GM19099 (cell line): ENCODE data around the gene CACNA1E.
A peak's percentile ranks its signal among the peaks of the same experiment; 100 is the strongest.

Experiments used
- POLR2A ChIP-seq: IDR thresholded peaks from 3 replicates; pipeline ENCODE4 v1.6.1; 2011; ENCODE audit warnings: low read depth; ENCODE audit not compliant: insufficient read length; ENCODE audit errors: extremely low read depth

Gene CACNA1E

DNA sequence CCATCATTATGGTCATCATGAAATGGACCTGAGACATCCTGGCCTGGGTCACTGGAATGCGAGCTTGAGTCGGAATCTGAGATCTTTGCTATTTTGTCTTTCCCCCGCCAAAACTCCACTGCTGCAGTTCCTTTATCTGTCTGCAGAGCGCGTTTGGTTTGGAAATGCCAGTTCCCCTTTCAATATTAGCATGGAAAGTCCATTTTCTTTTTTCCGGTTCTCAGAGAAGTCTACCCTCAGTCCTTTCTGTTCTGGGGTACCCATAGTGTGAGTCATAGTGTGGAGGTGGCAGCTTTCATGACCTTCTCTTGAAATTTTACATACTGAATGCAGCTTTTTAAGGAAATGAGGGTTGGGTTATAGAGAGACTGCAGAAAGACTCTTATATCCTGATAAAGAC lies 14.6 kb downstream of the CACNA1E start:
- TF ChIP-seq POLR2A = no peak

DNA sequence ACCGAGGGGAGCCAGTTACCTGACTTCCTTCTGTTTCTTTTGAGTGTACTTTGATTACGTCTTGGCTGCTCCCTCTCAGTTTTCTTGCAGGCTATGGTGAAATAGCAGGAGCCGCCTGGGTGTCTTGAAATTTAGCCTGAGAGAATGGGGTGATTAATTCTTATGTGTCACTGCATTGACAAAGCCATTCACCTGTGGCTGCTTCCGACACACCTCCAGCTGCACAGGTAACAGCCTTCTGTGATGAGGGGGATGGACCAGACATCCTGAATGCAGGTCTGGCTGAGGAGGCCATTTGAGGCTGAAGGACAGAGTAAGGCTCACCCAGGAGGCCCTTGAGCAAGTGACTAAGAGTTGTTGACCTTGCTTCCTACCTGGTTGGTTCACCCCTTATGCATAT lies 16.5 kb downstream of the CACNA1E start:
- no peak for TF ChIP-seq POLR2A

DNA sequence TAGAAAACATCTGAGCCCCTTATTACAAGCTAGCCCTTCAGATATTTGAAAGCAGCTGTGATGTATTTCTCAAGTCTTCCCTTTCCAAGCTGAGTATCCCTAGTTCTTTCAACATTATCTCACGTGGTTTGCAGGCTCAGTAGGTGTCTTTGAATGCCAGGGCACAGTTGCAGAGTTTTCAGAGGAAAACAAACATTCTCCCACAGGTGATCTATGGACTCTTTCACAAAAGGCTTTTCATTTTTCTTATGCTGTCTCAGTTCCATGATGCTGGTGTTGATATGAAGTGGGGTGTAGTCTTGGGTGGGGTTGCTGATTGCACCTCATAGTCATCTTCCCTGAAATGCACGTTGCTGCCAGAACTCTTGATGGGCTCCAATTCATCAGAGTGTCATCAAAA lies 17.3 kb downstream of the CACNA1E start:
- TF ChIP-seq POLR2A = no peak

DNA sequence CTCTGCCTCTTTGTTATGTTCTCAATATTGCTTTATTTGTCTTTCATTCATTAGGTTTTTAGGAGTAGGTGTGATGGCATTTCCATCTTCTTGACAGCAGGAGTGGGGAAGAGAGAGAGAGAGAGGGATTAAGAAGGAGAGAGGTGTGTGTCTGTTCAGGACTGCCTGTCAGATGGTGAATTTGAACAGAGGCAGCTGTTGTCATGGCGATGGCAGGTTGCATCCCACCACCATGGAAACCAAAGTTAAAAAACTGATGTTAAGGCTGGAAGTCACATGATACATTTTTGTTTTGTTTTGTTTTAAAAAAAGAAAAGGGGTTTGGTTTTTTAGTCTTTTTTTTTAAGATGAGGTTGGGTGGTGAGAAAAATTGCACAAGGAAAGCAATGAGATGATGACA lies 18.3 kb downstream of the CACNA1E start:
- TF ChIP-seq POLR2A = no peak

DNA sequence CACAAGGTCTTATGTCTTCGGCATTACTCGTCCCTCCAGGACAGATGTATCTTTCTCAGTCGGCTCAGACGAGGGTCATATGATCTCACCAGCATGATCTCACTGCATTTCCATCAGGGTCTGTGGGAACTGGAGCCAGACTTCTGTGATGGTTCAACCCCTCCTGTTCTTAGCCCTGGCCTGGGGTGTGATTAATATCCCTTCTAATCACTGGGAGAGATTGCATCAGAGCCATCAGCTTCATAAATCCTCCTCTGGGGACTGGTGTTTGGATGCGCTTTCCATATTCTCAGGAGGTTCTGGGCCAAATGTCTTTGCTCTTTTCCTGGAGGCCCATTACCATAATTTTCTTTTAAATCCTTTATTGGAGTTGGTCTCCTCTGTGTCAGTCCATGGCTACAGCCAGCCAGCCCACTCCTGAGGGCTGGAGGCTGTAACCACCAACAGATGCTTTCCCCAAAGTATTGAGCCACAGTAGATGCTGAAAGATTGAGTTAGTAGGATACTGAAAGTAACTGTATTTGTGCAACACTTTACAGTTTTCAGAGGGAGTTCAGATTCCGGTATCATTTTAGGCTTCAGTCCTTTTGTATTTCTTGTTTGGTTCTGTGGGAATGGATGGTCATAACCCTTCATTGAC lies 20.0 kb downstream of the CACNA1E start:
- TF ChIP-seq POLR2A = no peak

DNA sequence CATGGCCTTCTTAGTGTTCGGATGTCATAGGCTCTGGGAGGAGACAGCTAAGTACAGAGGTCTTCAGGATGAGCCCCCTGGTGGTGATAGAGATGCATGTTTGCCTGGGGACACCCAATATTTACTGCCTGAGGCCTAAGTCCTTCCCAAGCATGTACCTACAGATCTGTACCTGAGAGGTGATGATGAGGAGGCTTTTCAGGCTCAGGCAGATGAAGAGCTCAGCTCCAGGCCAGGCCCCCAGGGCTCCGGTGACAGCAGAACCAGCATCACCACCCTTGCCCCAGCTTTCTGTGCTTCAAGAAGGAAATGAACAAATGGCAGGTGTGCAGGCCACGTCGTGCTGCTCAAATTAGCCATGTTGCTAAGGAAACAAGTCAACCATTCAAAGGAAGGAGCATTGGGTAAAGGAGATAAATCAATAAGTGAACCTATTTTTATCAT lies 21.1 kb downstream of the CACNA1E start:
- TF ChIP-seq POLR2A = peak; percentile 41

DNA sequence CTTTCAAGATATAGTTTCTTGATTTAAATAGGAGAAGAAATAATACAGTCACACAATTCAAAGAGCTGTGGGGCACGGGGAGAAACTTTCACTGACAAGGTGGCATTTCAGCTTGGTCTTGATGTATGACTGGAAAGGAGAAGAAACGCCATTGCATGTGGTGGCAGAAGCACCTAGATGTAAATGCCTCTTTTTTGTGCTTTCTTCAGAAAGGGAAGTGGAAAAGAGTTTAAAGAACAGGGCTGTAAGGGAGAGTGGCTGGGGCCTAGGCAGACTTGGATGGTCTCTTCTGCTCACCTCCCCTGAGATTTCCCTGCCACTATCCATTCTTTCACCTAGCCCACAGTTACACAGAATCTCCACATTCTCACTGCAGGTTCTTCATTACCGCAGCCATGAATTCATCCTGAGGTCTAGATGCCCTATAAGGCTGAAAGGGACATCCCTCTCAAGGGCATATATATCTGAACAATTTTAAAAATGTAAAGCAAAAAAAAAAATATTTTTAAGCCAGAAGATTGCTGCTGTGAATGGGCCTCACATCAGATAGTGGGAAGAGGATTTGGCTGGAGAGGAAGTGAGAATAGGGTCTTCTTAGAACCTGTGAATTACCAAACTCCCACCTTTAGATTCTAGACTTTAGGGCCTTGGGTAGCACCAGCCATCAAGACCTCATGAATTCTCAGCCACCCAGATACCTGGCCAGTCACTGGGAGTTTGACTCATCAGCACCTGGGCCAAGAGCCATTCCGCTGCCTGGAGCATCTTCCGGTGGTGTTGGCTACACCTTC lies 23.4 kb downstream of the CACNA1E start:
- no peak for TF ChIP-seq POLR2A

DNA sequence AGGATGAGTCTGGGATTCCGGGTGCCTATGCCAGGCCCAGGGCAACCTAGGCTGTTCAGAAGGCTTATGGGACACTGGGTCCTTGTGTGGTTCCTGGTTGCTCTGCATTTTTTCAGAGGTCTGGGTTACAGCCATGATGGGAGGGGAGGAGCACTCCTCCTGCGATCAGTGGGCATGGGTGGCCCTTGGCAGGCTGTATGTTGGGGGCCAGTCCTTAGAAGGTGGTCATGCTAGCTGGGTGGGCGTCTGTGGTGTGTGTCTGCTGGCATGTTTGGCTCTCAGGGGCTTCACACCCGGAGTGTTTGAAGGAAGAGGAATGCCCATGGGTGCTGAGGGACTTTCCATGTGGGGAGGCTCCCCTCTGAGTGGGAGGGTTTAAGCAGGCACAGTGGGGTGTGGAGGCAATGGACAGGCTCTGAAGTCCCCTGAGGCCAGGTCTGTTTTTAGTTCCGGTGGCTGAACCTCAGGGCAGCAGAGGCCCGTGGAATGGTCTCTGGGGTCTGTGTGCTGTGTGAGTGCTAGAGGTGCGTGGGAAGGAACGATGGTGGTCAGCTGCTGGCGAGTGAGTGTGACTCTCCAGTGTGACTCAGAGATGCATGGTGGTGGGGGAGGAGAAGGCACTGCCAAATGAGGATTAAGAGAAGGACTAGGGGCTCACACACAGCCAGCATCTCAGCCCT lies 25.3 kb downstream of the CACNA1E start:
- TF ChIP-seq POLR2A = no peak

DNA sequence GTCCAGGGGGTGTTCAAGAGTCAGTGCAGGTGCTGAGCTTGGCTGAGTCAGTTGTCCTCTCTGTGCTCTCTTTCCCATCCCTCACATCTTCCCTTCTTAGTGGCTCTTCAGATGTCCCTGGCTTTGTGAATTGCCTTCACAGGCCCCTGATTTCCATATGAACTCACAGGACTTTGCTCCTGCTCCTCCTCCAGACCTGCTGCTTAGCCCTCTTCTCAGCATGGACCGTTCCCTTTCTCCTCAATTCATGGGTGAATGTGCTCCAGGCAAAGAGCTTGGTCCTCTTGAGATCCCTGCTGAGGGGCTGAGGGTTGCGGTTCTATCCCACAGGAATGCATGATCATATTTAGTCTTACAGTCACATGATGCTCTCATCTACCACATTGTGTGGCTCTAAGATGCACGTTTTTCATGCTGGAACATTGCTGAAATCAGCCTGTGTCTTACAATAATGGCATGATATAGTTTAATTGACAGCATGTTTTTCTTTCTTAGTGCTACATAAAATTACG lies 30.5 kb downstream of the CACNA1E start:
- no peak for TF ChIP-seq POLR2A

DNA sequence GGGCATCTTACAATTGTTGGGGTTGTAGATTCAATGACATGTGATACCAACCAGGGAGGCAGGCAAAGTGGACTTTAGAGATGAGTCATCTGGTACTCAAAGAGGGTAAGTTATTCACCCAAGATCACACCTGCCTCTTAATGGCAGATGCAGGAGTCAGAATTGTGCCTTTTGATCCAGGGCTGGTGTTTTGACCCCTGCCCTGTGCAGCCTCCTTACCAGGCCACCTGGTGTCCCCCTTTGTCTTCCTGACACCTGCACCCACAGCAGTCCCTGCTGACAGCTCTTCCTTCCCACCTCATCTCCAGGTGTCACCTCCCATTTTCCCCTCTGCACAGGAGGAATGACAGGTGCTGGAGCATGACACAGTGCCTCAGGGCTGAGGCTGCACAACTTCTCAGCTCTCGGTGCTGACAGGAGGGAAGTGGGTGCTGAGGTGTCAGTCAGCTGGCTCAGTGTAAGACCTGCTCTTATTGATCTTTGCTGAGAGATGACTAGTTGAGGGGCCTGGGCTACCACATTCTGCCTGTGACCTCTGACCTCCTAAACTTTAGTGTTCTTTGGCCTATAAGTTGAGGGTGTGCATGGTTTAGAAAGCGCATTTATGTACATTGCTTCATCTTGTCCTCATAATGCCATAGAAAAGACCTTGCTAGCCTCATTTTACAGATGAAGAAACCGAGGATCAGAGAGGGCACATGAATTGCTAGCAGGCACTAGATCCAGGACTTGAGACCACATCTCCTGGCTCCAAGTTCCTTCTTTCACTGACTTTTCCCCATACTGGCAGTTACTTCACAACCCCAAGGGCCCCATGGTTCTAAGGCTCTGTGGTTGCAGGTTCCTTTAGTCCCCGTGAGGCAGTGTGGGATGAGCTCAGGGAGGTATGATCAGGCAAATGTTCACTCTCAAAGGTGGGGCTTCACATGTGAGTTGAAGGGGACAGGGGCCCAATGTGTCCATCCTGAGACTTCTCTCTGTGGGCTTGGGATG lies 31.3 kb downstream of the CACNA1E start:
- TF ChIP-seq POLR2A = no peak

DNA sequence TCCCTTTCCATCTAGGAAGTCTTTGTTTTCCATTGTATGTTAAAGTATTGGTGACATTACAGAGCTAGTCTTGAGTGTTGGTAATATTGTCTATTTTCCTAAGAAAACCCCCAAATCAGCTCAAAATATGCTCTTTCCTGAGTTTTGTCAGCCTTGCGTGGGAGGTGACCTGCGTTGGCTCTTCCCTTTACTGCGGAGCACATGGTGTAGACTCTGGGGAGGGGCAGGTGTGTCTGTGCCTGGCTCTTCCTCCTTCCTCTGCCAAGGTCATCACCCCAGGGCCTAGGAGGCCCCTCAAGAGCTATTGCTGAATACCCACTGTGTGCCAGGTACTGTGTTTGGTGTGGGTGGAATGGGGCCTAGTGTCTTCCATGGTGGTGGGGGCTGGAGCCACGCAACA lies 33.4 kb downstream of the CACNA1E start:
- TF ChIP-seq POLR2A = no peak

DNA sequence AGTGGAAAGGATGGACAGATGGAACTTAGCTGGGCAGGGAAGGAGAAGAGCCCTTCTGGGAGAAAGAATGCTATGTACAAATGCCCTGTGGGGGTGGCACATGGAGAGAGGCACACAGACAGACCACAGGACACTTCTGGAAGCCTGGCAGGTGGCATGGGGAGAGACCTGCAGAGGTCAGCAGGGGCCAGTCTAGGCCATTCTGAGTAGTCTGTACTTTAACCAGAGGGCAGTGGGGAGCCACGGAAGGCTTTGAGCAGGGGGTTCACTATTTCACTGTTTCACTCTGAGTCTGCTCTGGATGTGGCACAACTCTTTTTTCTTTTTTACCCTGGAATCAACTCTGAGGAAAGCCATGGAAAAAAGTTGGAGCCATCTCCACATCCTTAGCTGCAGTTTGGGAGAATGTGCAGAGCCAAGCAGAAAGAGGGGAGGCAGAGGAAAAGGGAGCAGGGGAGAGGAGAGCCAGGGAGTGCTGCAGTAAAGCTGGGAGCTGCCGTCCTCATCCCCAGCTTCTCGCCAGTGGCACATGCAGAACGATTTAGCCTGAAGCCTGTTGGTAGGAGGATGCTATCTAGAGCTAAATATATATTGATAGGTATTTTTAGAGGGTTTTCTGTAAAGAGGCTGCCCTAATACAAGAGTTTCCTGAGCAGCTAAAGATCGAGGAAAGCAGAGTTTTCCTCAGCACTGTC lies 34.0 kb downstream of the CACNA1E start:
- TF ChIP-seq POLR2A = no peak

DNA sequence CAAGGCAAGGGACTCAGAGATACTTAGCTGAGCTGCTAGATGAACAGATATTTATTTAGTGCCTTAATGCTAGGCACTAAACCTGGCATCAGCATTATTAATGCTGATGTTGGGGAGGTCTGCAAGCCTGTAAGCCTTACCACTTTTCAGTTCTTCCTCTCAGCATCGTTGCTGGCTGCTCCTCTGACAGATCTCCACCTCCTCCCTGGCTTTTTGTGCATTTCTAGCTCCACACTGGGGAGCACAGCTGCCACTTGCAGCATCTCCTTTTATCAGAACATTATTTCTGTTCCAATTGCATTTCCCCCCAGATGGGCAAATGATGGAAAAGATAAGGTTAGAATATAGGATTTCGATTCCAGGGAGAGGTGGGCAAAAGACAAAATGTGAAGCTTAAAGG lies 34.8 kb downstream of the CACNA1E start:
- TF ChIP-seq POLR2A = no peak

DNA sequence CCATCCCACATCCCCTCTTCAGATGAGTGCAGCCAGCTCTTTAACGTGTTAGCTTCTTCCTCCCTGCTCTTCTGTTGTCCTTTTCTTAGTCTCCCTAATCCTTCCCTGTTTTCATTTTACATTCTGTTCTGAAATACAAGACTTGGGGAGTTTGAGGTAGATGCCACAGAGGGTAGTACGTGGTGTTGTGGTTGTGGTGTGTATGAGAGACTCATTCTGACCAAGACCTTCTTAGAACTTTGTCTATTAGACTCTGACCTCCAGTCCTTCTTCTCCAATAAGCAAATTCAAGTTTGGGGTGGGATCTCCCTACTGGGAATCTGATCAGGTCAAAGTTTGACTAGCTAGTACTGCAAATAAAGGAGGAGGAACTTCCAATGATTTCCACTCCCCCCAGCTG lies 39.5 kb downstream of the CACNA1E start:
- TF ChIP-seq POLR2A = no peak
